Prostate gland (tissue), 2 donors: Measurements from ENCODE around the gene MYO1D. TPM values are rescaled to one million over a fixed set of nuclear protein-coding genes. Genes with fewer than 3 reads are reported as not detected.
"Not testable (repeated sequence)": the region's sequence is repeated elsewhere in the genome, so short reads cannot be mapped to it uniquely, and the experiment has no call there.

Experiments
- DNase-seq: peaks from one replicate; pipeline ENCODE4 v3.0.0-alpha.2; 2019; ENCODE audit warnings: low spot score
- H3K27ac ChIP-seq, 2 donors: fragments of 200-600 bp; sonication (generic); 2 replicates each; pipeline ENCODE4 v1.5.1; 2017 to 2019
- H3K27me3 ChIP-seq: fragments of 200-600 bp; sonication (generic); replicated peaks from 2 replicates; pipeline ENCODE4 v1.5.1; 2019; ENCODE audit not compliant: insufficient read depth
- H3K36me3 ChIP-seq, 2 donors: fragments of 200-600 bp; sonication (generic); 1 replicate in 1 of 2; 2 replicates in 1 of 2; pipeline versions ENCODE4 v1.5.1 to v1.8.1; 2017 to 2019
- H3K4me1 ChIP-seq: fragments of 200-600 bp; sonication (generic); replicated peaks from 2 replicates; pipeline ENCODE4 v1.5.1; 2019
- H3K4me3 ChIP-seq, 2 donors: fragments of 200-600 bp; sonication (generic); 2 replicates each; pipeline ENCODE4 v1.5.1; 2017 to 2019
- H3K9me3 ChIP-seq: fragments of 200-600 bp; sonication (generic); 2 replicates; pipeline ENCODE4 v1.5.1; 2017
- POLR2A ChIP-seq: fragments of 450-650 bp; IDR thresholded peaks from one replicate; pipeline ENCODE4 v1.6.1; 2016; ENCODE audit warnings: antibody characterized with exemption, mild to moderate bottlenecking
- POLR2AphosphoS5 ChIP-seq: sonication (generic); formaldehyde crosslinking; IDR thresholded peaks from one replicate; pipeline ENCODE4 v1.6.1; 2017; ENCODE audit warnings: antibody characterized with exemption
- WGBS: methylation state at CpG from one replicate; pipeline ENCODE4 v1.1.5; 2018; 5-methylcytosine and 5-hydroxymethylcytosine counted together
- intact Hi-C: fragments of 100-400 bp; cut with DNase I; formaldehyde crosslinking; loops from one replicate; pipeline ENCODE4 v1.14.2; 2022
- total RNA-seq, 2 donors: library from RNA; depleted of rRNA; stranded (reverse); fragments of >200 nt; gene quantifications; one replicate each; pipeline ENCODE4 v1.1.0, GENCODE V29; 2016
- TF ChIP-seq, protein P1 (sequence below), 4 experiments: fragments of 200-600 bp in 2 of 4; fragments of 450-650 bp in 2 of 4; sonication (generic) in 2 of 4; IDR thresholded peaks; 1 replicate in 3 of 4; 2 replicates in 1 of 4; pipeline ENCODE4 v1.5.1; 2016 to 2019; ENCODE audit warnings: antibody characterized with exemption in 4 of 4, mild to moderate bottlenecking in 2 of 4, moderate library complexity in 2 of 4

Gene MYO1D
- total RNA-seq, 2 donors from 2014 or later, result 44.2 to 45.2 TPM

DNA sequence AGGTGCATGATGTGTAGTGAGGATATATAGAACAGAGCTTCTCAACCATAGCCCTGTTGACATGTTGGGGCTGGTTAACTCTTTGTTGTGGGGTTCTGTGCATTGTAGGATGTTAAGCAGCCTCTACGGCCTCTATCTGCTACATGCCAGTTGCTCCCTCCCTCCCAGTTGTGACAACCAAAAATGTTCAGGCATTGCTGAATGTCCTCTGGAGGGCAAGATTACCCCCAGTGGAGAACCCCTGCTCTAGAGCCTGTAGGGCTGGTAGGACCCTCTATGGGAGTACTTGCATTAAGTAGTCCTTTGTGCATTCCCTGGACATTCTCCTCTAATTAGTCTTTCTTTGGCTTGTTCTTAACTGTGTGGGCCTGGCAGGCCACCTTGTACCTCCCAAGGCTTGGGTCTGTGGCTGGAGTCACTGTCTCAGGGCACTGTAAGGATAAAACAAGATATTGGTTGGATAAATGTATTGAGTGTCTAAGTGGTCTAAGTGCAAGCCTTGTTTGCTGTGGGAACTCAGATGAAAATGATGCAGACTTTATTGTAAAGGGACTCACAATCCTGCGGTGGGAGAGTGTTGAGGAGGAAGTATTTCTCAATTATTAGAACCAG is 19.8 kb upstream of the MYO1D start:
- intact Hi-C loops, result no loop called here
- no peaks in the 10 kb centered on the region for H3K9me3 ChIP-seq
- peak overlapping the region in 1 of 2 donors; percentile 42 for H3K27ac ChIP-seq
- no peak overlapping the region for H3K4me3 ChIP-seq
- TF ChIP-seq POLR2A, result no peak
- TF ChIP-seq, protein P1, sequence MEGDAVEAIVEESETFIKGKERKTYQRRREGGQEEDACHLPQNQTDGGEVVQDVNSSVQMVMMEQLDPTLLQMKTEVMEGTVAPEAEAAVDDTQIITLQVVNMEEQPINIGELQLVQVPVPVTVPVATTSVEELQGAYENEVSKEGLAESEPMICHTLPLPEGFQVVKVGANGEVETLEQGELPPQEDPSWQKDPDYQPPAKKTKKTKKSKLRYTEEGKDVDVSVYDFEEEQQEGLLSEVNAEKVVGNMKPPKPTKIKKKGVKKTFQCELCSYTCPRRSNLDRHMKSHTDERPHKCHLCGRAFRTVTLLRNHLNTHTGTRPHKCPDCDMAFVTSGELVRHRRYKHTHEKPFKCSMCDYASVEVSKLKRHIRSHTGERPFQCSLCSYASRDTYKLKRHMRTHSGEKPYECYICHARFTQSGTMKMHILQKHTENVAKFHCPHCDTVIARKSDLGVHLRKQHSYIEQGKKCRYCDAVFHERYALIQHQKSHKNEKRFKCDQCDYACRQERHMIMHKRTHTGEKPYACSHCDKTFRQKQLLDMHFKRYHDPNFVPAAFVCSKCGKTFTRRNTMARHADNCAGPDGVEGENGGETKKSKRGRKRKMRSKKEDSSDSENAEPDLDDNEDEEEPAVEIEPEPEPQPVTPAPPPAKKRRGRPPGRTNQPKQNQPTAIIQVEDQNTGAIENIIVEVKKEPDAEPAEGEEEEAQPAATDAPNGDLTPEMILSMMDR (IDR thresholded peaks at IDR 0.05), result no peak
- TF ChIP-seq POLR2AphosphoS5, result no peak
- no peaks in the 10 kb centered on the region for H3K4me1 ChIP-seq
- no peak for DNase-seq
- no peaks in the 10 kb centered on the region for H3K36me3 ChIP-seq
- WGBS, result 52% methylated on average over 2 of the region's 2 CpGs
- H3K27me3 ChIP-seq, result no peaks in the 10 kb centered on the region

GRCh38 chr17:32894245-32894644 is 17.3 kb upstream of the MYO1D start:
- H3K27me3 ChIP-seq, result no peaks in the 10 kb centered on the region
- no peak for DNase-seq
- no peak overlapping the region for H3K4me3 ChIP-seq
- H3K9me3 ChIP-seq, result no peaks in the 10 kb centered on the region
- TF ChIP-seq, protein P1 (IDR thresholded peaks at IDR 0.05), result no peak
- TF ChIP-seq POLR2A, result no peak
- no peak for TF ChIP-seq POLR2AphosphoS5
- 78% methylated on average over 4 of the region's 4 CpGs for WGBS
- no peaks in the 10 kb centered on the region for H3K36me3 ChIP-seq
- H3K27ac ChIP-seq, result no peak overlapping the region
- intact Hi-C loops, result no loop called here
- H3K4me1 ChIP-seq, result no peaks in the 10 kb centered on the region

DNA sequence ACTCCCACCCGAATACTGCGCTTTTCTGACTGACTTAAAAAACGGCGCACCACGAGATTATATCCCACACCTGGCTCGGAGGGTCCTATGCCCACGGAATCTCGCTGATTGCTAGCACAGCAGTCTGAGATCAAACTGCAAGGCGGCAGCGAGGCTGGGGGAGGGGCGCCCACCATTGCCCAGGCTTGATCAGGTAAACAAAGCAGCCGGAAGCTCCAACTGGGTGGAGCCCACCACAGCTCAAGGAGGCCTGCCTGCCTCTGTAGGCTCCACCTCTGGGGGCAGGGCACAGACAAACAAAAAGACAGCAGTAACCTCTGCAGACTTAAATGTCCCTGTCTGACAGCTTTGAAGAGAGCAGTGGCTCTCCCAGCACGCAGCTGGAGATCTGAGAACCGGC is 10.5 kb upstream of the MYO1D start:
- intact Hi-C loops, H3K27ac ChIP-seq, H3K9me3 ChIP-seq, H3K4me3 ChIP-seq, H3K36me3 ChIP-seq, H3K4me1 ChIP-seq, DNase-seq, H3K27me3 ChIP-seq: not testable (repeated sequence)
- WGBS, result 13% methylated on average over 3 of the region's 14 CpGs

- WGBS, result 94% methylated on average over 8 of the region's 16 CpGs
- intact Hi-C loops, H3K27ac ChIP-seq, H3K36me3 ChIP-seq, H3K4me1 ChIP-seq, H3K9me3 ChIP-seq, DNase-seq, H3K27me3 ChIP-seq, H3K4me3 ChIP-seq: not testable (repeated sequence)
These were observed 10.0 kb upstream of the MYO1D start for GRCh38 chr17:32886951-32887350.

DNA sequence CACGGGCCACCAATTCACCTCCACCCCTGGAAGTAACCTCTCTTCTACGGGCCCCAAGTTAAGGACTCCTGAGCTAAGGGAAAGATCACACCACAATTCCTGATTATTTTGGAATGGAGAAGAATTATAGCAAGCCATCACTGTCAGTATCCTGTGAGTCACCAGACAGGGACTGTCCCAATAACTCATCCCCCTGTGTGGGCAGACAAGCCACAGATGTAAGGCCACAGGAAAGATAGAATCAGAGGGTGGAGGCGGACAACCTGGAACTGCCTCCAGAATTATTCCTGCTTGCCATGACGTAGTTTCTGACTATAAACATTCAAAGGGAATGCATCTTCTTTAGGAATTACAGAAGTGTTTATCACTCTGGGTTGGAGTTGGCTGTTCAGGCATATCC is 5.8 kb upstream of the MYO1D start:
- Histone ChIP-seq H3K4me3 (no peak overlapping the region), H3K36me3 (no peaks in the 10 kb centered on the region), H3K9me3 (no peaks in the 10 kb centered on the region), H3K4me1 (no peaks in the 10 kb centered on the region), H3K27ac (no peak overlapping the region), H3K27me3 (no peaks in the 10 kb centered on the region)
- DNase-seq, result no peak
- intact Hi-C loops, result no loop called here
- WGBS, result 74% methylated on average over 4 of the region's 4 CpGs
- TF ChIP-seq, protein P1 (IDR thresholded peaks at IDR 0.05), result no peak
- no peak for TF ChIP-seq POLR2A
- no peak for TF ChIP-seq POLR2AphosphoS5

GRCh38 chr17:32882029-32882428 is 5.1 kb upstream of the MYO1D start:
- H3K27me3 ChIP-seq, result no peaks in the 10 kb centered on the region
- WGBS, result 68% methylated on average over 6 of the region's 6 CpGs
- H3K4me3 ChIP-seq, result no peak overlapping the region
- H3K36me3 ChIP-seq, result no peaks in the 10 kb centered on the region
- intact Hi-C loops, result no loop called here
- H3K27ac ChIP-seq, result no peak overlapping the region
- no peaks in the 10 kb centered on the region for H3K9me3 ChIP-seq
- no peak for TF ChIP-seq POLR2A
- TF ChIP-seq, protein P1 (IDR thresholded peaks at IDR 0.05), result no peak
- TF ChIP-seq POLR2AphosphoS5, result no peak
- no peaks in the 10 kb centered on the region for H3K4me1 ChIP-seq
- no peak for DNase-seq
